DND-41 (cell line): ENCODE measurements around the gene PRRC2B.

ENCODE experiments used
- ATAC-seq: fragments of 200-7000 bp; cut with Tn5 transposase; 3 replicates; pipeline ENCODE4 v1.9.1; 2021; ENCODE audit warnings: low read depth; ENCODE audit not compliant: insufficient read depth
- DNase-seq: peaks from one replicate; pipeline ENCODE4 v3.0.0-alpha.2; 2020
- H2AFZ ChIP-seq: 2 replicates; pipeline ENCODE4 v1.6.0; 2012; ENCODE audit warnings: low read depth, low read length
- H3K27ac ChIP-seq: 2 replicates; pipeline ENCODE4 v1.5.1; 2012; ENCODE audit warnings: low read length, inconsistent platforms
- H3K27me3 ChIP-seq: fragments of 200-600 bp; sonication (generic); 2 replicates; pipeline ENCODE4 v1.6.0; 2012; ENCODE audit warnings: low read length, mild to moderate bottlenecking, inconsistent platforms; ENCODE audit not compliant: insufficient read depth, poor library complexity
- H3K36me3 ChIP-seq: 2 replicates; pipeline ENCODE4 v1.5.1; 2012; ENCODE audit warnings: low read length, inconsistent platforms; ENCODE audit not compliant: insufficient read depth
- H3K4me1 ChIP-seq: 2 replicates; pipeline ENCODE4 v1.5.1; 2012; ENCODE audit warnings: mild to moderate bottlenecking, low read length; ENCODE audit not compliant: insufficient read depth
- H3K4me2 ChIP-seq: 2 replicates; pipeline ENCODE4 v1.6.0; 2012; ENCODE audit warnings: mild to moderate bottlenecking, moderate library complexity, low read length, inconsistent platforms; ENCODE audit not compliant: insufficient read depth
- H3K4me3 ChIP-seq, 2 experiments: fragments of 200-600 bp in 1 of 2; shearing (Covaris generic) in 1 of 2; 2 replicates each; pipeline ENCODE4 v1.5.1; 2012 to 2016; ENCODE audit warnings: inconsistent platforms in 2 of 2, low read length in 2 of 2, mild to moderate bottlenecking in 2 of 2, low read depth in 1 of 2, moderate library complexity in 1 of 2
- H3K79me2 ChIP-seq: 2 replicates; pipeline ENCODE4 v1.6.0; 2012; ENCODE audit warnings: low read length, inconsistent platforms; ENCODE audit not compliant: insufficient read depth
- H3K9ac ChIP-seq: 2 replicates; pipeline ENCODE4 v1.6.0; 2012; ENCODE audit warnings: low read depth, mild to moderate bottlenecking, inconsistent platforms, low read length, moderate library complexity
- H3K9me3 ChIP-seq: 2 replicates; pipeline ENCODE4 v1.5.1; 2012; ENCODE audit warnings: low read length, moderate library complexity, mild to moderate bottlenecking, inconsistent platforms; ENCODE audit not compliant: insufficient read depth, severe bottlenecking
- H4K20me1 ChIP-seq: 2 replicates; pipeline ENCODE4 v1.6.0; 2012; ENCODE audit warnings: low read length; ENCODE audit not compliant: insufficient read depth
- CTCF ChIP-seq: IDR thresholded peaks from 2 replicates; pipeline ENCODE4 v1.5.1; 2012; ENCODE audit warnings: borderline replicate concordance, low read length, moderate library complexity, mild to moderate bottlenecking; ENCODE audit not compliant: poor library complexity, severe bottlenecking; ENCODE audit errors: extremely low read depth
- EZH2 ChIP-seq: IDR thresholded peaks from 3 replicates; pipeline ENCODE4 v1.6.1; 2012; ENCODE audit warnings: borderline replicate concordance, low read depth, mild to moderate bottlenecking, moderate library complexity, low read length, inconsistent platforms; ENCODE audit not compliant: severe bottlenecking

Gene PRRC2B

GRCh38 chr9:131484051-131484445 lies 90.2 kb downstream of the PRRC2B start:
- H3K4me1 ChIP-seq = no peaks in the 10 kb centered on the region

DNA sequence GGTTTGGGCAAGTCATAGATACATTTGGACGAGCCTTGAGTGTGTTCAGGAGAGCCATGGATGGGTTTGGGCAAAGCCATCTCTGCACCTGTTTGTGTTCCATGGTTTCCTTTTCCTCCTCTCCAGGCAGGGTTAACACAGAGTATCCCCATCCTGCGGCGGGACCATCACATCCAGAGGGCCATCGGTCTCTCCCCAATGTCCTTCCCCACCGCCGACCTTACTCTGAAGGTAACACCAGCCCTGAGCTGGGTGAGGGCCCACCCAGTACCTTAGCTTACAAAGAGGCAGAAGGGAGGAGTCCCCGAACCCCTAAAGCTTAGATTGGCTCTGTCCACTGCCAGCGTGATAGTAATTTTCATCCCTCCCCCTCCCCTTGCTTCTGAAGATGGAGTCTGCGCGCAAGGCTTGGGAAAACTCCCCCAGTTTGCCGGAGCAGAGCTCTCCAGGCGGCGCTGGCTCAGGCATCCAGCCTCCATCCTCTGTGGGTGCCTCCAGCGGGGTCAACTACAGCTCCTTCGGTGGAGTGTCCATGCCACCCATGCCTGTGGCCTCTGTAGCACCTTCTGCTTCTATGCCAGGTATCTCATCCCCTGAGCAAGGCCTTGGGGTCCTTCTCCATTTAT lies 90.8 kb downstream of the PRRC2B start:
- no peak for DNase-seq
- H3K4me2 ChIP-seq = no peak overlapping the region
- H3K27me3 ChIP-seq = no peaks in the 10 kb centered on the region
- H3K4me3 ChIP-seq = no peak overlapping the region
- peaks cover 44% of the 10 kb centered on the region; the same call in 1 of the 2 replicates for H4K20me1 ChIP-seq
- TF ChIP-seq EZH2 = no peak
- peaks cover 97% of the 10 kb centered on the region for H3K36me3 ChIP-seq
- H3K9ac ChIP-seq = no peak overlapping the region
- no peak overlapping the region for H2AFZ ChIP-seq
- H3K4me1 ChIP-seq = no peaks in the 10 kb centered on the region
- no peak overlapping the region for H3K27ac ChIP-seq
- no peaks in the 10 kb centered on the region for H3K9me3 ChIP-seq
- no peak for ATAC-seq
- H3K79me2 ChIP-seq = peaks cover 3% of the 10 kb centered on the region; the same call in 1 of the 2 replicates

More at GRCh38 chr9:131484051-131484445, 90.2 kb downstream of the PRRC2B start:
- TF ChIP-seq EZH2 (no peak), CTCF (no peak)
- H3K27ac ChIP-seq = no peak overlapping the region
- no peak overlapping the region for H2AFZ ChIP-seq
- no peak overlapping the region for H3K9ac ChIP-seq
- H3K9me3 ChIP-seq = no peaks in the 10 kb centered on the region
- H4K20me1 ChIP-seq = peaks cover 51% of the 10 kb centered on the region; the same call in 1 of the 2 replicates
- peaks cover 3% of the 10 kb centered on the region; the same call in 1 of the 2 replicates for H3K79me2 ChIP-seq
- H3K4me3 ChIP-seq = no peak overlapping the region
- H3K36me3 ChIP-seq = peaks cover 97% of the 10 kb centered on the region
- no peaks in the 10 kb centered on the region for H3K27me3 ChIP-seq
- DNase-seq (no peak), ATAC-seq (no peak)
- no peak overlapping the region for H3K4me2 ChIP-seq

DNA sequence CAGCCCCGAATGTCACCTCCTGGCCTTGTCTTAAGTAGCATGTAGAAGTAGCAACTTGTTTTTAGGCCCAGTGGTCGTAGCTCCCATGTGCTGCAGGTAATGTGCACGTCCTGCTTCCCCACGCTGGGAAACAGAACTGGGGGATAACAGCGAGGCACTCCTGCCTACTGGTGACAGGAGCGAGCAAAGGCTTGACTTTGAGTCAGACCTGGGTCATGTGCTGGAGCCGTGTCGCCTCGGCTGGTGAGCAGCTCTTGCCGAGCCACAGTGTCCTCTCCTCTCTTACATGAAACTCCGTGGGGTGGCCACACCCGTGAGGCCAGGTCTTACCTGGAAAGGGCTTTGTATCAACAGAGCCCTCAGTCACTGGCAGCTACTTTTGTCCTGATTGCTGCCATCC lies 91.3 kb downstream of the PRRC2B start:
- DNase-seq (no peak), ATAC-seq (no peak)
- Histone ChIP-seq H4K20me1 (peaks cover 40% of the 10 kb centered on the region; the same call in 1 of the 2 replicates), H3K79me2 (peaks cover 3% of the 10 kb centered on the region; the same call in 1 of the 2 replicates), H3K9me3 (no peaks in the 10 kb centered on the region), H3K4me3 (no peak overlapping the region), H3K4me2 (no peak overlapping the region), H3K9ac (no peak overlapping the region), H3K27ac (no peak overlapping the region), H2AFZ (no peak overlapping the region), H3K36me3 (peaks cover 97% of the 10 kb centered on the region), H3K4me1 (no peaks in the 10 kb centered on the region), H3K27me3 (no peaks in the 10 kb centered on the region)
- no peak for TF ChIP-seq CTCF
- no peak for TF ChIP-seq EZH2

DNA sequence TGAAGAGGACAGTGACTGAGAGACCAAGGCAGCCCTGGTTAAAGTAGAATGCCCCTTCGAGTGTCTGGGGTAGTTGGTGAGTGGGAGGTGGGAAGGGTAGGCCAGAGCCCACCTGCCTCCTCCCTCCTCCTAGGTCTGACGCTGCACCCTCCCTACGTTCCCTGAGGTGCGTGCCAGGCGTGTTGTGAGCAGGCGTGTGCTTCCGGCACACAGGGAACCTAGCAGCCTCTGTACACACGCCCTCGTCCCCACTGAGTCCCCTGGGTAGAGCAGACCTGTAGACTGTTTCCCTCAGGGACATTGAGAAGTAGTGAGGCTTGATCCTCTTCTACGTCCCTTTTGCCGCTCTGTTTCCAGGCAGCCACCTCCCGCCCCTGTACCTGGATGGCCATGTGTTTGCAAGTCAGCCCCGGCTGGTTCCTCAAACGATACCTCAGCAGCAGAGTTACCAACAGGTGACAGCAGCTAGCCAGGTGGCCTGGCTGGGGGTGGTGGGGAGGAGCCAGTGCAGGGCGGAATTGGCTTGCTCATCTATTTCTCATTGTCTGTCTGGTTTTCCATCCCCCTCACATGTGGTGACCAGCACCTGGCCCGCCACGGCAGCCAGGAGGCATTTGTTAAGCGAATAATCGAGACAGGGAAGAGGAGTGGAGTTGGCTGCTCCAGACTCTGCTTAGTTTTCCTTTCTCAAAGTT lies 92.0 kb downstream of the PRRC2B start:
- Histone ChIP-seq H4K20me1 (peaks cover 42% of the 10 kb centered on the region; the same call in 1 of the 2 replicates), H3K9ac (no peak overlapping the region), H3K4me1 (no peaks in the 10 kb centered on the region), H3K4me3 (no peak overlapping the region), H3K27me3 (no peaks in the 10 kb centered on the region), H3K79me2 (peaks cover 3% of the 10 kb centered on the region; the same call in 1 of the 2 replicates), H3K36me3 (peaks cover 97% of the 10 kb centered on the region), H3K9me3 (no peaks in the 10 kb centered on the region), H2AFZ (no peak overlapping the region), H3K4me2 (no peak overlapping the region), H3K27ac (no peak overlapping the region)
- ATAC-seq (peak; percentile 28; the same call in 2 of the 3 replicates), DNase-seq (no peak)
- TF ChIP-seq CTCF (no peak), EZH2 (no peak)
